ENCODE data around the gene APOBEC3B. TPM values are rescaled to one million over a fixed set of nuclear protein-coding genes. Genes with fewer than 3 reads are reported as not detected.
"Not testable (repeated sequence)": the region's sequence is repeated elsewhere in the genome, so short reads cannot be mapped to it uniquely, and the experiment has no call there.

The APOBEC3B gene
- polyA plus RNA-seq, 5 donors = 2.9 to 10.3 (median 5.7) TPM

DNA sequence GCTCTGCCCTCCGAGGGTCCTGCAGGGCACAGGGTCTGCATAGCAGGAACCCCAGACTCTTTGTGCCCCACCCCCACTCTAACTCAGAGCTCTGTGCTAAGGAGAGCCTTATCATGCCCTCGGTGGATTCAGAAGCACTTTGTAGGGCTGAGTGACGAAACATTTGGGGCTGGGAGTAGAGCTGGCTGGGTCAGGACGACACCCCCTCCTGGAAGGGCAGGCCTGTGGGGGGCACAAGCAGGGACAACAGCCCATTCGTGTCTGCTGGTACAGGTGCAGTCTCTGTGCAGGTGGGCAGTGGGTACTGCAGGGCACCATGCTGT is 15.8 kb upstream of the APOBEC3B start:
- no peak for DNase-seq

- no peak for DNase-seq
Measured at GRCh38 chr22:38966942-38967341, 15.2 kb upstream of the APOBEC3B start.

- no peak for DNase-seq
Measured at GRCh38 chr22:38967451-38968450, 14.4 kb upstream of the APOBEC3B start.

- no peak for DNase-seq
Measured at GRCh38 chr22:38968801-38969200, 13.3 kb upstream of the APOBEC3B start.

GRCh38 chr22:38970551-38970950 is 11.6 kb upstream of the APOBEC3B start:
- no peak for DNase-seq

- DNase-seq = no peak
Measured at GRCh38 chr22:38971202-38971601, 10.9 kb upstream of the APOBEC3B start.

DNA sequence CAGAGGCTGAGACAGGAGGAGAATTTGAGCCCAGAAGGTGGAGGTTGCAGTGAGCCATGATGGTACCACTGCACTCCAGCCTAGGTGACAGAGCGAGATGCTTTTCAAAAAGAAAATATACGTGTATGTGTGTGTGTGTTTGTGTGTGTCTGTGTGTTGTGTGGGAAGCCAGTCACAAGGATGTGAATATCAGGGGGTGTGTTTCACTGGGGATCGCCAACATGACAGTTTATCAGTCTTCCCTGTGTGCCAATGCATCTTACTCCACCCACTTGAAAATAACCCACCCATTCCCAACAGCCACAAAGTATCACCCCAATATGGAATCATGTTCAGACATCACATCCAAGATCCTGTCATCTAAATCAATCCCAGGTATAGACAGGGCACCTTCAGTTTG is 10.4 kb upstream of the APOBEC3B start:
- no peak for DNase-seq

GRCh38 chr22:38972558-38972957 is 9.6 kb upstream of the APOBEC3B start:
- DNase-seq = no peak

GRCh38 chr22:38973289-38974169 is 8.6 kb upstream of the APOBEC3B start:
- no peak for DNase-seq

DNA sequence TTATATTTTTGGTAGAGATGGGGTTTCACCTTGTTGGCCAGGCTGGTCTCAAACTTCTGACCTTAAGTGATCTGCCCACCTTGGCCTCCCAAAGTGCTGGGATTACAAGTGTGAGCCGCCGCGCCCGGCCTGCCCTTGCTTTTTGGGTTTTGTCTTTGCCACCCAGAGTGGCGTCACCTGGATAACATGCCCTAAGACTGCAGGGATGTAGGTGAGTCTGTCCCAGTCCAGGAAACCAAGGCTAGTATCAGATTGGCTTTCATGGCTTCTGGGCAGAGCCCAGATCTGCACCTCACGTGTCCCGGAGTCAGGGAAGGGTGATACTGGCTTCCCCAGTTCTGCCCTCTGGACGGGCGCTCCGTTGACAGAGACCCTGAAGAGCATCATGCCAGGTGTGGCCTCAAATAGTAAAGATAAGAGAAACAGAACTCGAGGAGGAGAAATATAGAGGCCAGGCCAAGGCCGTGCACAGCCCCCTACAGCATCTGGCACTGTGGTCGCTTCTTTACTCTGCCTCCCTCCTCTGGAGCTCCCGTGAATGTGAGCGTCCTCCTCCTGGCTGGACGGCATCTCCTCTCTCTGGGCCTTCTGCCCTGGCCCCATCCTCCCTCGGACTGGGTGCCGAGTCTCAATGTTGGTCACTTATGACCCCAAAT is 7.8 kb upstream of the APOBEC3B start:
- DNase-seq = no peak

DNA sequence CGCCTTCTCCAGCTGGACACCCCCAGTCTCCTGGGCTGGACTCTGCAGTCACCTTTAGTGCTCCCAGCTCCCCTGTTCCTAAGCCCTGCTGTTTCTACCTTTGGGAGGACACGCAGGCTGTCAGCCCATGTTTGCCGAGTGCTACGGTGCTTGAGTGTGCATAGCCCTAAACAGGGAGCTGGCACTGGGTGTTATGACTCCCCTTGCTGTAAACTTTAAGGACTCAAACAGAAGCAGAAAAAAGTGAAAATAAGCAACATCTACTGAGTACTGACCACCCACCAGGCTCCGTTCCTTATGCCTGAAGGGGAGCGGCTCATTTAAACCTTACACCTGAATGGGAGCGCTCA is 7.3 kb upstream of the APOBEC3B start:
- DNase-seq = no peak

GRCh38 chr22:38977289-38977688 is 4.9 kb upstream of the APOBEC3B start:
- not testable (repeated sequence) for DNase-seq

GRCh38 chr22:38980587-38980986 is 1.6 kb upstream of the APOBEC3B start:
- not testable (repeated sequence) for DNase-seq

DNA sequence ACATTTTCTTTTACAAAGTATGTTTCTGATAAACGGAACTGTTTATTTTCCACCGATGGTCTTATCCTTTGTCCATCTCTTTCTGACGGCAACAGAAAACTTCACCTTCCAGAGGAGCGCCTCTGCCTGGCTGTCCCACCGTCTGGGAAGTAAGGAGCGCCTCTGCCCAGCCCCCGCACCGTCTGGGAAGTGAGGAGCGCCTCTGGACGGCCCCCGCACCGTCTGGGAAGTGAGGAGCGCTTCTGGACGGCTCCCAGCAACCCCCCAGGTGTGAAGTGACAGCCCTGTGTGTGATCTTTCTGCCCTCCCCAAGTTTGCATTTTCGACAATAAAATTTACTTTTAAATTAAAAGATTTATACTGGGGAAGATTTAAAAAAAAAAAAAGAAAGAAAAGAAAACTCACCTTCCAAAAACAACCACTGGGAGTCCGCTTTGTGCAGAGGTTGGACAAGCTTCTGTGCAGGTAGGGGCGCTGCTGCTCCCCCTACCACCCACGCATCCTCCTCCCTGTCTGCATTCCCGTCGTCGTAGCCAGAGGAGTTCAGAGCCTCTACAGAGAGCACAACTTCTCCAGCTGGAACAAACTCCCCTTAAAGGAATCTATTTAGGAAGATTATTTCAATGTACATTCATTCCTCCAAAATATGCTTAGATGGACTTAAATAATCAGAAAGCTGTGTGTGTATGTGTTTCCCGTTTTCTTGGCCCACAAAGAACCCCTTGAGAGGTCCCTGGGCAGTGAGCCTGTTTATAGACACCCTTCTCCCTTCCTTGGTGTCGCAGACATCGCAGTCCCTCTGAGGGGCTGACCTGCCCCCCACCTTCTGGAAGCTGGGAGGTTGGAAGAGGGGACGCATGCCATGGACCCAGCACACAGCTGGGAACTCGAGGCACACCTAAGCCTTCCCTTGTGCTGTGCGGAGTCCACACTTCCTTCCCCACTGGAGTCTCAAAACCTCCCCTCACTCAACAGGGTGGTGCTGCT is 849 bp upstream of the APOBEC3B start:
- peak in 1 of 2 donors; percentile 9 for DNase-seq

- DNase-seq = no peak
Measured at GRCh38 chr22:38984224-38984623, 2.1 kb downstream of the APOBEC3B start.

DNA sequence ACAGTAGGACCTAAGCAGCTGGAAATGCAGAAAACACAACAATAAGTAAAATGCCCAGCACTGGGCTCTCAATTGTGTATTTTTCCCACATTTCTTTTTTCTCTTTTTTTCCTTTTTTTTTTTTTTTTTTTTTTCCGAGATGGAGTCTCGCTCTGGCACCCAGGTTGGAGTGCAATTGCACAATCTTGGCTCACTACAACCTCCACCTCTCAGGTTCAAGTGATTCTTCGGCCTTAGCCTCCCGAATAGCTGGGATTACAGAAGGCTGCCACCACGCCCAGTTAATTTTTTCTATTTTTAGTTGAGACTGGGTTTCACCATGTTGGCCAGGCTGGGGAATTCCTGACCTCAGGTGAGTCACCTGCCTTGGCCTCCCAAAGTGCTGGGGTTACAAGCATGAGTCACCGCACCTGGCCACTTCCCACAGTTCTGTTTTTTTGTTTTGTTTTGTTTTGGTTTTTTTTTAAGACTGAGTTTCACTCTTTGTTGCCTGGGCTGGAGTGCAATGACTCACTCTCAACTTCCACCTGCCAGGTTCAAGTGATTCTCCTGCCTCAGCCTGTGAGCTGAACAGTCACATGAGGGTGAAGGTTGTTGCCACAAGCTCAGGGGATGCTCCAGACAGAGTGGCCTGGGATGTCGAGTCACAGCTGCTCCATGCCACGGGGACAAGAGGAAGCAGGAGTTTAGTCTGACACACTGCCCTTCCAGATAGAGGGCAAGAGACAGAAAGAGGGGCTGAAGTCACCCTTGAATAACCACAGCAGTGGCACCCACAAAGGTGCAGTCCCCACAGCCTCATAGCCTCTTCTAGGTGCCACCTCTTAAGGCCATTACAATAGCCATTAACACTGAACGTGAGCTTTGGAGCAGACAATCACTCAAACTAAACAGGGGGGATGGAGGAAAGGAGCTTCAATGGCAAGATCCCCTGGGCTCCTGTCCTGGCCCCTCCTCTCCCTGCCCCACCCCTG is 2.9 kb downstream of the APOBEC3B start:
- not testable (repeated sequence) for DNase-seq

- no peak for DNase-seq
Measured at GRCh38 chr22:38986629-38987028, 4.5 kb downstream of the APOBEC3B start.

DNA sequence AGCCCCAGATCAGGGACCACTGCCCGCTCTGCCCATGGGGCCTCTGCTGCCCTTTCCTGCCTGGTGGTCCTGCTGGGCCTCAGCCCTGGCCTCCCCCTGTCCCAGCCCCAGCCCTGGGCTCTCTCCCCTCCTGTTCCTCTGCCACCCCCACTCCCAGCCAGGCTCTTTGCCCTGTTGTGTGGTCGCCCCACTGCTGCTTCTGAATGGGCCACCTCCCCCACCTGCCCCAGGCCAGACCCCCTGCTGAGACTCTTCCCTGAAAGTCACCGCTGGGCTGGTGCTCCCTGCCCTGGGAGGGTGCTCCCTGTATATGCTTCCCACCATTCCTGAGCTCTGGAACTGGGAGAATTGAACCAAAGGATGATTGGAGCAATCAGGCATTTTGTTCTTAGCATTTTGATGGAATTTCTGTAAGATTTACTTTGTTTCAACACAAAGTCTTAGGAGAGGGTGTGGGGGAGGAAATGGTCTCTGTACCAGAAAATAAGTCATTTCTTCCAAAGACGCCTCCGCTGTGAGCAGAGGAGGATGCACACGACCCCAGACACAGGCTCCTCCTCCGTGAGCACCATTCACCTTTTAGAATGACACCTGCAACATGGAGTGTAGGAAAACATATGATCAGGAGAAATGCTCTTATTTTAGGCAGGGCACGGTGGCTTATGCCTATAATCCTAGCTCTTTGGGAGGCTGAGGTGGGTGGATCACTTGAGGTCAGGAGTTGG is 5.2 kb downstream of the APOBEC3B start:
- no peak for DNase-seq

DNA sequence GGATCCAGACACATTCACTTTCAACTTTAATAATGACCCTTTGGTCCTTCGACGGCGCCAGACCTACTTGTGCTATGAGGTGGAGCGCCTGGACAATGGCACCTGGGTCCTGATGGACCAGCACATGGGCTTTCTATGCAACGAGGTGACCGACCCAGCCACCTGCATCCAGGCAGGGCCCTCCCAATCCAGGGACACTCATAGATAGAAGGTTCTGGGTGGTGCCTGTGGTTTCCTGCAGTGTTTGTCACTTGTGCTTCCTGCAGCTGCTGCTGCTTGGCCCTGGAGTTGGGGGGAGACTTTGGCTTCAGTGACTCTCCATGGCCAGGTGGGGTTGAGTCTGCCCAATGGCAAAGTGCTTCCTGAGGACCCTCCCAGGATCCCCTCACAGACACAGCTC is 7.3 kb downstream of the APOBEC3B start:
- no peak for DNase-seq

All from right lung (tissue), 5 donors.